Skeletal muscle tissue (tissue), 4 donors: ENCODE results near the gene OSGIN1. TPM values are rescaled to one million over a fixed set of nuclear protein-coding genes. Genes with fewer than 3 reads are reported as not detected.
A peak's percentile ranks its signal among the peaks of the same experiment; 100 is the strongest.

ENCODE experiments used
- H3K27ac ChIP-seq: one replicate; pipeline ENCODE4 v1.7.0; 2013; ENCODE audit warnings: mild to moderate bottlenecking, low read depth, low read length, inconsistent platforms
- H3K27me3 ChIP-seq, 3 donors: one replicate each; pipeline ENCODE4 v1.7.0; 2013; ENCODE audit warnings: low read length in 3 of 3; ENCODE audit not compliant: control insufficient read depth in 3 of 3, insufficient read depth in 3 of 3
- H3K36me3 ChIP-seq, 3 donors: one replicate each; pipeline ENCODE4 v1.7.0; 2013; ENCODE audit warnings: low read length in 3 of 3; ENCODE audit not compliant: control insufficient read depth in 3 of 3, insufficient read depth in 3 of 3
- H3K4me1 ChIP-seq, 3 donors: one replicate each; pipeline ENCODE4 v1.7.0; 2013; ENCODE audit warnings: low read length in 3 of 3, mild to moderate bottlenecking in 3 of 3; ENCODE audit not compliant: control insufficient read depth in 3 of 3, insufficient read depth in 3 of 3
- H3K4me3 ChIP-seq, 3 donors: one replicate each; pipeline ENCODE4 v1.7.0; 2013; ENCODE audit warnings: low read length in 3 of 3
- H3K9ac ChIP-seq, 3 donors: one replicate each; pipeline ENCODE4 v1.7.0; 2013; ENCODE audit warnings: low read length in 3 of 3, mild to moderate bottlenecking in 3 of 3, moderate library complexity in 2 of 3, low read depth in 1 of 3
- H3K9me3 ChIP-seq, 3 donors: one replicate each; pipeline ENCODE4 v1.7.0; 2013; ENCODE audit warnings: low read length in 3 of 3; ENCODE audit not compliant: control insufficient read depth in 3 of 3
- total RNA-seq: library from RNA; depleted of rRNA; stranded (reverse); fragments of >200 nt; gene quantifications from one replicate; pipeline ENCODE4 v1.2.3, GENCODE V29; 2014
- donor health status: Osteomylitis.

OSGIN1 gene, protein sequence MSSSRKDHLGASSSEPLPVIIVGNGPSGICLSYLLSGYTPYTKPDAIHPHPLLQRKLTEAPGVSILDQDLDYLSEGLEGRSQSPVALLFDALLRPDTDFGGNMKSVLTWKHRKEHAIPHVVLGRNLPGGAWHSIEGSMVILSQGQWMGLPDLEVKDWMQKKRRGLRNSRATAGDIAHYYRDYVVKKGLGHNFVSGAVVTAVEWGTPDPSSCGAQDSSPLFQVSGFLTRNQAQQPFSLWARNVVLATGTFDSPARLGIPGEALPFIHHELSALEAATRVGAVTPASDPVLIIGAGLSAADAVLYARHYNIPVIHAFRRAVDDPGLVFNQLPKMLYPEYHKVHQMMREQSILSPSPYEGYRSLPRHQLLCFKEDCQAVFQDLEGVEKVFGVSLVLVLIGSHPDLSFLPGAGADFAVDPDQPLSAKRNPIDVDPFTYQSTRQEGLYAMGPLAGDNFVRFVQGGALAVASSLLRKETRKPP
- total RNA-seq, result 0.52 TPM

GRCh38 chr16:83952940-83953795 is at the start of gene OSGIN1:
TSS of gene OSGIN1 (plus strand) at chr16:83953240. CDS start at chr16:83957672, 4,432 bp downstream.
- H3K9ac ChIP-seq, result peak within 1 kb of the TSS; percentile 92 to 96 (median 95)

GRCh38 chr16:83903751-83904150 is 49.3 kb upstream of the OSGIN1 start:
- Histone ChIP-seq H3K36me3 (peaks cover 3 to 12% (median 3%) of the 10 kb centered on the region in 3 donors), H3K4me1 (peaks cover 66 to 82% (median 68%) of the 10 kb centered on the region in 3 donors), H3K27ac (peak overlapping the region; percentile 95), H3K27me3 (no peaks in the 10 kb centered on the region), H3K9me3 (no peaks in the 10 kb centered on the region), H3K4me3 (peak overlapping the region; percentile 38 to 56 (median 54)), H3K9ac (peak overlapping the region; percentile 63 to 81 (median 73))

More at GRCh38 chr16:83952940-83953795, at the start of gene OSGIN1:
- Histone ChIP-seq H3K4me3 (peak within 1 kb of the TSS; percentile 81 to 91 (median 86)), H3K36me3 (peaks cover 5 to 9% (median 8%) of the 10 kb centered on the region in 3 donors), H3K4me1 (peaks cover 37 to 49% (median 42%) of the 10 kb centered on the region in 3 donors), H3K27me3 (no peaks in the 10 kb centered on the region), H3K27ac (peak within 1 kb of the TSS; percentile 99), H3K9me3 (no peaks in the 10 kb centered on the region)

DNA sequence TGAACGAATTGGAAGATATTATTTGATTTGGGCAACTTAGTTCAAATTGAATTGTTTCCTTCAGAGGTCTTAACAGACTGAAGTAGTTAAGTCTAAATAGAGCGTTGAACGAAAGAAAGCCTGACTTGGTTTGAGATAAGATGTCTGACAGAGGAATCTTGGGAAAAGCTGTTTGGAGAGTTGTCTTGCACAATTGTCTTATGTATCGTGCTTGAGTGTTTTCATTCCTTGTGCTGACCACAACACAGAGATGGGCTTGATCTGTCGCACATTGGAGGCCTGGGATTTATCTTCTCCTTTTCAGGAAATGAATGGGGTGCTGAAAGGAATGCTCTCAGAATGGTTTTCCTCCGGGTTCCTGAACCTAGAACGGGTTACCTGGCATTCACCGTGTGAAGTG is 46.4 kb upstream of the OSGIN1 start:
- peaks cover 54 to 64% (median 59%) of the 10 kb centered on the region in 3 donors for H3K4me1 ChIP-seq
- H3K9me3 ChIP-seq, result no peaks in the 10 kb centered on the region
- H3K36me3 ChIP-seq, result peaks cover 10 to 26% (median 13%) of the 10 kb centered on the region in 3 donors
- H3K27me3 ChIP-seq, result no peaks in the 10 kb centered on the region
- peak overlapping the region; percentile 95 for H3K27ac ChIP-seq
- peak overlapping the region in 2 of 3 donors; percentile 58 to 65 for H3K9ac ChIP-seq
- peak overlapping the region in 1 of 3 donors; percentile 54 for H3K4me3 ChIP-seq

- Histone ChIP-seq H3K36me3 (peaks cover 13 to 29% (median 16%) of the 10 kb centered on the region in 3 donors), H3K27me3 (no peaks in the 10 kb centered on the region), H3K4me3 (peak overlapping the region in 2 of 3 donors; percentile 22 to 54), H3K9ac (peak overlapping the region; percentile 25 to 65 (median 58)), H3K27ac (peak overlapping the region; percentile 95), H3K4me1 (peaks cover 51 to 65% (median 59%) of the 10 kb centered on the region in 3 donors), H3K9me3 (no peaks in the 10 kb centered on the region)
These were observed 45.9 kb upstream of the OSGIN1 start for GRCh38 chr16:83907111-83907510.

DNA sequence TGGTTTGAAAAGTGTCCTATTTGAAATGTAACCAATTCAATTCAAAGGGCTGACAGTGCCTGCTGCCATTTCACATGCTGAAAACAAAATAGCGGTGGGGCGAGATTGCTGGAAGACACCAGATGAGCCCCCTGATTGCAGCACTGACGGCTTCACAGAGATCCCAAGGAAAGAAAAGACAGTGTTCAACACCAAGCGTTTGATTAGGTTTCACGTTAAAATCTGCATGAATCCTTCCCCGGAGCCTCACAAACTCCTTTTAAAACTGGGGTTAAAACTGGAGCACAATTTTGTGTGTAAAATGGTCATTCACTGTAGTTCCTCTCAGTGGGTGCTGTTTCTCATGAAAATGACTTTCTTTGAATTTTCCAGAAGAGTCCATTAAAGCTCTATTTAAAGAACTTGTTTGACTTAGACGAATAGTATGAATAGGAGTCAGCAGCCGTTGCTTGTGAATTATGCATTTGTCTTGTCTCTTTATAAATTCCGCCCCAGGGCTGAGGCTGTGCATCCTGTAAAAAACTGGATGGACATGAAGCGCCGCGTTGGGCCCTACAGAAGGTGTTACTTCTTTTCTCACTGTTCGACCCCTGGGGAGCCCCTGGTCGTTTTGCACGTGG is 45.3 kb upstream of the OSGIN1 start:
- Histone ChIP-seq H3K9me3 (no peaks in the 10 kb centered on the region), H3K27ac (peak overlapping the region; percentile 95), H3K27me3 (no peaks in the 10 kb centered on the region), H3K36me3 (peaks cover 19 to 35% (median 22%) of the 10 kb centered on the region in 3 donors), H3K4me3 (peak overlapping the region in 1 of 3 donors; percentile 22), H3K4me1 (peaks cover 51 to 67% (median 63%) of the 10 kb centered on the region in 3 donors), H3K9ac (peak overlapping the region; percentile 25 to 65 (median 58))

- peak overlapping the region; percentile 23 for H3K27ac ChIP-seq
- H3K27me3 ChIP-seq, result no peaks in the 10 kb centered on the region
- peaks cover 51 to 66% (median 62%) of the 10 kb centered on the region in 3 donors for H3K4me1 ChIP-seq
- H3K9me3 ChIP-seq, result no peaks in the 10 kb centered on the region
- peaks cover 22 to 40% (median 22%) of the 10 kb centered on the region in 3 donors for H3K36me3 ChIP-seq
- no peak overlapping the region for H3K4me3 ChIP-seq
- no peak overlapping the region for H3K9ac ChIP-seq
These were observed 44.2 kb upstream of the OSGIN1 start for GRCh38 chr16:83908798-83909197.

- H3K9ac ChIP-seq, result no peak overlapping the region
- H3K36me3 ChIP-seq, result peaks cover 43 to 62% (median 44%) of the 10 kb centered on the region in 3 donors
- no peaks in the 10 kb centered on the region for H3K27me3 ChIP-seq
- peaks cover 32 to 45% (median 42%) of the 10 kb centered on the region in 3 donors for H3K4me1 ChIP-seq
- H3K9me3 ChIP-seq, result no peaks in the 10 kb centered on the region
- H3K4me3 ChIP-seq, result no peak overlapping the region
- no peak overlapping the region for H3K27ac ChIP-seq
These were observed 41.8 kb upstream of the OSGIN1 start for GRCh38 chr16:83911290-83911689.

DNA sequence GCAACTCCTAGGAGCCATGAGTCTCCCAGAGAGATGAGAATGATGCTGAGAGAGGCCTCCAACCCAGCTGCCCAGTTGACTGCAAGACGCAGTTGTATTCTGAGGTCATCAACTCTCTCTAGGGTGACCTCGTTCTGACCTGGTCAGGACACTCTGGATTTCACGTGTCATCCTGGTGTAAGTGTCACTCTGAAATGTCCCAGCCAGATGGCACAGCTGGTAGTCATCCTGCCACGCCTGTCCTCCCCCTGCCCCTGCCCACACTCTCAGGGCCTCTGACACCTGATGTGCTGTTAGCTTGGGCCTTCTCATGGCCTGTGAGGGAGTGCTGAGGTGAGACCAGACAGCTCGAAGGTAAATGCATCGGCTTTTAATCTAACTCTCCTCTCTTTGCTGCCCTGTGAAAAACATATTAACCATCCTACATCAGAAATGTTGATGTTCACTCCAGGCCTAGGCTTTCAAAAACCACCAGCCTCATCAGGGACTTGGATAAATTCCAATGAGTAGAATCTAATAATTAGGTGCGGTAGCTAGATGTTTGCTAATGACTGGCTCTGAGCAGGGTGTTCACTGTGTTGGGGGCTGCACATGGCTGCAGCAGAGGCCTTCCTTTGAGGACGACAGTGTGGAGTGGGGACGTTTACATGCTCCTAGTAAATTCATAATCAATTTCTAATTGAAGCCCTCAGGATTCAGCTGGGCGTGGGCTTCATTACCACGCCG is 40.4 kb upstream of the OSGIN1 start:
- H3K27ac ChIP-seq, result peak overlapping the region; percentile 84
- H3K9me3 ChIP-seq, result no peaks in the 10 kb centered on the region
- peak overlapping the region in 2 of 3 donors; percentile 3 to 72 for H3K9ac ChIP-seq
- peaks cover 27 to 35% (median 32%) of the 10 kb centered on the region in 3 donors for H3K4me1 ChIP-seq
- no peaks in the 10 kb centered on the region for H3K27me3 ChIP-seq
- peaks cover 53 to 65% (median 56%) of the 10 kb centered on the region in 3 donors for H3K36me3 ChIP-seq
- no peak overlapping the region for H3K4me3 ChIP-seq

GRCh38 chr16:83913245-83913633 is 39.8 kb upstream of the OSGIN1 start:
- Histone ChIP-seq H3K27ac (peak overlapping the region; percentile 84), H3K4me1 (peaks cover 23 to 31% (median 28%) of the 10 kb centered on the region in 3 donors), H3K36me3 (peaks cover 59 to 70% (median 61%) of the 10 kb centered on the region in 3 donors), H3K9me3 (no peaks in the 10 kb centered on the region), H3K4me3 (no peak overlapping the region), H3K9ac (peak overlapping the region in 1 of 3 donors; percentile 72), H3K27me3 (no peaks in the 10 kb centered on the region)
